Activated CD4-positive, alpha-beta T cell treated with anti-CD3 and anti-CD28 coated beads for 48 hours (primary cell): ENCODE data around the gene NRGN.
A peak's percentile ranks its signal among the peaks of the same experiment; 100 is the strongest.

Experiments used
- DNase-seq: peaks from one replicate; pipeline ENCODE4 v3.0.0-alpha.2; 2020

NRGN gene

DNA sequence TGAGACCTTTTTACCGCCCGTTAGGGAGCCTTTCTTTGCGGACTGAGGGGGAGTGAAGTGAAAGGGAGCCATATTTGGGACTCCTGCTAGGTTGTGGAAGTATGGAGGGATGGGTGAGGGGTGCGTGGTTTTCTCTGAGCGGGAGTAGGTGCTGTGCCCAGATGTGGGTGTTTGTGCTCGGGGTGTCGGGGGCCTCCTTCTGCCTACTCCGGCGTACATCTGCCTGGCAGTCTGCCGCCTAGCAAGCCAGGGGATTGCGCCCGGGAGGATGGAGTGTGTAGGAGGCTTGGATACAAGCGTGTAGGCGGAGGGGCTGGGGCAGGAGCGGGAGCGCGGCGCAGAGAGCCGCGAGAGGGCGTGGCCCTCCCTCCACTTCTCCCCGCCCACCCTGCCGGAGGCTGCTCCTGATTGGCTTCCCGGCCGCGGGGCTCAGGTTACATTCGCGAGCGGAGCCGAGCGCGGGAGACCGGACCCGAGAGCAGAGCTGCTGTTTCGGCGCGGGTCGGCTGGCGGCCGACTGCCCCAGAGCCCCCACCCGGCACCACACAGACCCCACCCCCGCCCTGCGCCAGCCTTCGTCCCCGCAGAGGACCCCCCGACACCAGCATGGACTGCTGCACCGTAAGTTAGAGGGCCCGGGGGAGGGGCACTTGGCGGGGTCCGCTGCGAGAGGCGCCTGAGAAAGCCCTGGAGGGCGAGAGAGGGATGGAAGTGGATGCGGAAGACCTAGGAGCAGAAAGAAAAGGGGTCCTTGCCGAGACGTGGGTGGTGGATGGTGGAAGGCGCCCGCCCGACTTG lies at the start of gene NRGN:
NRGN (plus strand) TSS at position 464 of the 798 bp plus-strand sequence; CDS start at position 607, 143 bp downstream.
- peak; percentile 92 for DNase-seq

DNA sequence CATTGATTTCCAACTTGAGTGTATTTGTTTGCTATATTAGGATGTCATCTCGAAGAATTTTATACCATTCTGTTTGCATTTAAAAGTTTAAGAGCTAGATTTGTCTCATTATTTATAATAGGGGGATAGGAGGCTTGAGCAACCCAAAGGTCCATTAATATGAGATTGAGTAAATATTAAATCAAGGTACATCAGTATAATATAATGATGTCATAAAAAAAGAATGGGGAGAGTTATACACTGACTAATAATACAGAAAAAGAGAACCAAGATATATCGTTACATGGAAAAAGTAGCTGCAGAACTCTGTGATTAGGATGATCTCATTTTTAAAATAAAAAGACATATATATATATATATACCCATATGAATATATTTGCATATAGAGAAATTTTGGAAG lies 46.6 kb upstream of the NRGN start:
- no peak for DNase-seq

GRCh38 chr11:124699547-124699946 lies 40.2 kb upstream of the NRGN start:
- DNase-seq: no peak

DNA sequence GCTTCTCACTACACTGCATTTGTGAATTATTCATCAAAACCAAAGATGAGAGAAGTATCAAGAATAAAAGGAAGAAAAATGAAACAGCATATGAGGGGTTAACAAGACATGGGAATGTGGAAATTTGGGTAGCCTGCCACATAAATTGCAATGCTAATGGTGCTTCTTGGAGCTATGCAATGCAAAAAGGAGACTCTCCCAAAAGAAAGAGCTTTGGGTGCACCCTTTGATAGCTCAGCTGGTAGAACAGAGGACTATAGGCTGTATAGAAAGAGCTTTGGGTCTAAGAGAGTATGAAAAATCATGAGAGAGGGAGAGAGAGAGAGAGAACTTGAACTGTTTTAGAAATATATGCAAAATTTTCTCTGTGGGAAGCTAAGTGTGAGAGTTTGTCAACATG lies 39.7 kb upstream of the NRGN start:
- DNase-seq: no peak

GRCh38 chr11:124707829-124708228 lies 31.9 kb upstream of the NRGN start:
- DNase-seq: no peak

- DNase-seq: no peak
These were observed 27.4 kb upstream of the NRGN start for GRCh38 chr11:124712392-124712791.

DNA sequence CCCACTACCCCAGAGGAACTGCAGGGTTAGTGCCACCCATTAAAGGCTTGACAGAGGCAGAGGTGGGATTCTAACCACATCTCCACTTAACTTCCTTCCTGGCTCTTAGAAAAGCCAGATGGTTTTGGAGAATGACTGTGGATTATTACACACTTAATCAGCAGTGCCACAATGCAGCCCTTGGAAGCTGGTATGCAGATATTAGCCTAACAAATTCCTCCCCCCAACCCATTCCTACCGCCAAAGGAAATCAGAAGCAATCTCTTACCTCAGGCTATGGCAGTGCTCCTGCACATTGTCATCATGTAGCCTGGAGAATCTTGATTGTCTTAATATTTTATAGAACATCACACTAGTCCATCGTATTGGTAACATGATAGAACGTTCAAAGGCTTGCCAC lies 23.2 kb upstream of the NRGN start:
- no peak for DNase-seq

- no peak for DNase-seq
These were observed 22.3 kb upstream of the NRGN start for GRCh38 chr11:124717421-124717785.

- peak; percentile 16 for DNase-seq
These were observed 21.7 kb upstream of the NRGN start for GRCh38 chr11:124717786-124718651.

DNA sequence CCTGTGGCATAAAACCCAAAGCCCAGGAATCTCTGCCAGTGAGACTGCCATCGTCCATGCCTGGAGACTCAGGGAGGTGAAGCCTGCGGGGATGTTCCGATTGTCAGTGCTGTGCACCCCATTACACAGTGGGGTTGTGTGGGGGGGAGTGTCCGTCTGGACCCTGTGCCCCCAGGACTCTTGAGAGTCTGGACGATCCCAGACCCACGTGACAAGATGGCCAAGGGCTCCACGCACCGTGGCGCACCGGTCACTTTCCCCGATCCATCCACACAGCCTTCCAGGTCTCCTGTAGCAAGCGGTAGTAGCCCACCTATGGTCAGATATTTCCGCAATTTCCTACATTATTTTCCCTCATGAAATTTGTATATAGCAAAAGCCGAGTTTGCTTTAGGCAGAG lies 20.9 kb upstream of the NRGN start:
- no peak for DNase-seq

DNA sequence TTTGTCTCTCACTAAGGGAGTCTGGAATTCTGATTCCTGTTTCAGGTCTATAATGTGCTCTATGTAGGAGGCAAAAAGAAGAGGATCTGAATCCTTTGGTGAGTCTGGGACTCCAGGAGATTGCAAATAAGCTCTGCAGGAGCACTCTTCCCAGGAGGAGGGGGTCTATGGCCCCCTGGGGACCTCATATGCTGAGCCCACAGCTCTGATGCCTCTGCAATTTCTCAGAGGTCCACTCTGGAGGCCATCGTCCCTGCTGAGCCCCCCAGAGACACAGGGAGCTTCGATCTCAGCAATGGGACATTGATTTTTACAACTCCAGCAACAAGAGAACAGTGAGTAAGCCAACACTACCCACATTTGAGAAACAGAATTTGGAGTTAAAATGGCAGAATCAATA lies 20.2 kb upstream of the NRGN start:
- no peak for DNase-seq

- DNase-seq: no peak
These were observed 17.6 kb upstream of the NRGN start for GRCh38 chr11:124722176-124722575.

GRCh38 chr11:124724979-124725718 lies 14.6 kb upstream of the NRGN start:
- no peak for DNase-seq

- DNase-seq: no peak
These were observed 14.0 kb upstream of the NRGN start for GRCh38 chr11:124725719-124726105.

- DNase-seq: no peak
These were observed 12.3 kb upstream of the NRGN start for GRCh38 chr11:124727474-124727873.

- no peak for DNase-seq
These were observed 11.6 kb upstream of the NRGN start for GRCh38 chr11:124728134-124728533.

DNA sequence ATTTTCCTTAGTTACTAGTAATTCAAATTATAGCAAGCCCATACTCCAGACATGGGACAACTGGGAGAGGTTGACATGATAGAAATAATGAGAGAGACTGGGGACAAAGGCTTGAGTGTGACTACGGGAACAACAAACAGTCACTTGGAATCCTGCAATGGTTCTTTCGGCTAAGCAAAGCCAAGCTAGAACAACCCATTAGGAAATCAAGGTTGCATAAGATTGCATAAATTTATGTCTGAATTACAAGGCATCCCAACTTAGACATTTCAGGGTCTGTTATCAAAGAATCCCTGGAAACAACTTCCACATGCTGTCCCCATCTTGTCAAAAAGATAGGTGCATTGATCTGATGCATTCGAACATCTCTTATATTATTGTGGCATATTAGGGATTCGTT lies 10.2 kb upstream of the NRGN start:
- DNase-seq: no peak

DNA sequence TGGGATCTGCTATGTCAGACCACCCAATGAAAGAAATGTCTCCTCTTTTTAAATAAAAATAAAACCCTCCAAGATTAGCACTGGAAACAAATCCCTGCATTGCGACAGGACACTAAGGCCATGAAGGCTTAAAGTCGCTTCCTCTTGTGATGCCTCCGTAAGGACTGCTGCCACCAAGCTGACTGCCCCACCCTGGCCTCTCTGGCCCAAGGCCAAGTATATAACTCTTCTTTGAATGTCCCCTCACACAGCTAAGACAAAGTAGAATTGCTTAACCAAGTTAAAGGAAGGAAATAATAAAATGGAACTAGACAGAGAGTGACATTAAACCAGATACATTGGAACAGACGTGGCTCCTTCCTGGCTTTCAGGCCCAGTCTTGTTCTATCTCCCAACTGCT lies 7.5 kb upstream of the NRGN start:
- no peak for DNase-seq

DNA sequence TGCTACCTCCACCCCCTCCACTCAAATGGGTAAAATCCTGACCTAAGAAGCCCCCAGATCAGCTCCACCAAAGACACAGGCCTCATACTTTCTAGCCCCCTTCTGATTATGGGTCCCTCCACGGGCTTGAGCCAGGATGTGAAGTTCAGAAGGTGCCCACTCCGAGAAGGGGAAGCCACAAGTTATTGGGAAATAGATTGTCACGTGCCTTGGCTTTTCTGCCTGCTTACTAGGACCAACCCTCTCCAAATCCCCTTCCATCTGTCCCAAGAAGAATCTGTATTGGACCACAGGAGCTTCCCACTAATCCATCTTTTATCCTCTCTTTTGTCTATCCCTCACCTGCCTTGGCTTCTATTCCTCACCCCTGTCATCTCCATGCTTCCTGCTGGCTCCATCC lies 3.0 kb upstream of the NRGN start:
- no peak for DNase-seq

DNA sequence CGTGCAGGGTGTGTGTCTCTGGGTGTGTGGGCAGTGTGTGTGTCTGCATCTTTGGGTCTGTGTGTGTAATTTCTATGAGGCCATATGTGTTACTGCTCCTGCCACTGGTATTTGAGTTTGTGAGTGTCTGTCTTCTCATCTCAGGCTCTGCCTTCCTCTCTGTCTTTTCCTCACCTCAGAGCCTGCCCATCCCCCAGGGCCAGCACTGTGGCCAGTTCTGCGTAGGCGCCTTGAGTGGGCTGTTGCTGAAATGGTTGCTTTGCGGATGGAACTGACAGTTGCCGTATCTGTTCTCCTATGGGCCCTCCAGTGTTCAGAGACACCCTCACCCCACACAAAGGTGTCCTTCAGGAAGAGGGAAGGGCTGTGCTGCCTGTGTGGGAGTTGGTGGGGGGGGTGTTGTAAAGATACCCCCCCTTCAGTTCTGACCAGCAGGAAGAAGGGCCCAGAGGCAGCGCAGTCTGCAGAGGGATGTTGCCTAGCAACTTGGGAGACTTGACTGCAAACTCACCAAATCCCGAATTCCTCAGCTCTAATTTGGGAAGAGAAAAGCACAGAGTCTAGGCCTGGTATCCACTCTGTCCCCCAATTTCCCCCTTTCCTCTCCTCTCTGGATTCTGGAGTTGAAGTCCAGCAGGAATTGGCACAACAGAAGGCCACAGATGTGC lies 2.0 kb upstream of the NRGN start:
- DNase-seq: no peak

DNA sequence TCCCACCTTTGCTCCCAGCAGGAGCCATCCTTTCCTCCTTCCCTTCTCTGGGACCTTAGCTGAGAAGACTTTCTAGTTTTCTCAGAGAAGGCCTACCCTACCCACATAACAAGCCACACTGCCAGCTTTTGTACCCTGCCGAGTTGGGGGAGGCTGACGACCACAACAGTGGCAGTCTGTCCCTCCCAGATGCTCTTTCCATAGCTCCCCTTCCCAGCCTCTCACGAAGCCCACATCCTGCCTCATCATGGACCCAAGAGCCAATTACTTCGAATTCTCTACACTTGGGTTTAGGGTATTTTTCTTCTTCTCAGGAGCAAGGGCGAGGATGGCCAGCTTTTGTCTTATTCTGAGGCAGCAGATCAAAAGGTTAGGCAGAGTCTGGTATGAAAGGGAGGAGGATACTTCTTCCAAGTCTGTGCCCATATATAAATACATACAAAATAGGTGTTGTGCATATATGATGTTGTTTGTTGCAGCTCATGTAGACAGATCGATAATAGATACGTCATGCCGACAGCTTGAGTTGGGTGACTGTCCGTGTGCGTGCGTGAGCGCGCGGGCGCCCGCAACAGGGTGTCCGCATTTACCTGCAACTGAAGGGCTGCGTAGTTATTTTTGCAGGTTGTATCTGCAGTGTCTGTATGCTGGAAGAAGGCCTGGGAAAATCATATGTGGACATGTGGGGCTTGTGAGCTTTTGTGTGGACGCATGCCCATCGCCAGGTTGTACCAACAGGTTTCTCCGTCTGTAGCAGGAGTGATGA lies 846 bp upstream of the NRGN start:
- no peak for DNase-seq

GRCh38 chr11:124740277-124740882 lies 638 bp downstream of the NRGN start:
- DNase-seq: peak; percentile 80
